Sciatic nerve (tissue), 2 donors: ENCODE results near the gene CNTNAP4. TPM values are rescaled to one million over a fixed set of nuclear protein-coding genes. Genes with fewer than 3 reads are reported as not detected.

Experiments
- ATAC-seq: fragments of 200-7000 bp; cut with Tn5 transposase; one replicate; pipeline ENCODE4 v1.9.1; 2020; ENCODE audit warnings: mild to moderate bottlenecking, moderate library complexity
- DNase-seq: peaks from one replicate; pipeline ENCODE4 v3.0.0-alpha.2; 2020; ENCODE audit warnings: low spot score
- intact Hi-C: fragments of 100-400 bp; cut with DNase I; formaldehyde crosslinking; loops from one replicate; pipeline ENCODE4 v1.14.2; 2022
- total RNA-seq: library from RNA; stranded (reverse); fragmentation: NEBNext Ultra II Directional; extraction: Animal tissue kit (Norgen Biotek cat#: 25700); gene quantifications from one replicate; pipeline ENCODE4 v1.2.1, GENCODE V29; 2021
- donor health status: DM: no; HTN: no; CAD: no.
- donor health status: DM: no; HTN: no; CAD: no.

CNTNAP4 gene
- total RNA-seq, result 0.76 TPM

GRCh38 chr16:76276745-76277438 is at the start of gene CNTNAP4:
Gene CNTNAP4 (plus strand): TSS chr16:76277401. CDS start chr16:76277663, 262 bp downstream.
- ATAC-seq (peak; percentile 55), DNase-seq (peak; percentile 59)
- intact Hi-C loops, result no loop called here

- ATAC-seq (no peak), DNase-seq (no peak)
- intact Hi-C loops, result no loop called here
These were observed 48.6 kb upstream of the CNTNAP4 start for GRCh38 chr16:76228546-76229146.

DNA sequence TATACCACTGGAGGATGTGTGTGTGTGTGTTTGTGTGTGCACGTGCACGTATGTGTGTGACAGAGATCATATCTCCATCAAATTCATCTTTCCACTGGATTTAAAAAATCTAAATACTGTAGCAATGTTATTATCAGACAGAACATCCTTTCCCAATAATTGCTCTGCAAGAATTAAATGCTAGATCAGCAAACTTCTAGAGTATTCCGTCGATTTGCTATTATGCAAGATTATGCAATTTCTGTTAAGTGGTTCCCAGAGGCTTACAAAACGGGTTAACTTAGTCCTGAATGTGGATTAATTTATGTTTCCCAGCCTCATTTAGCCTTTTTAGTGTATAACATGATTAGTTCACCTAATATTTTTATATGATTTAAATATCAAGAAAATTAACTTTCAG is 44.5 kb upstream of the CNTNAP4 start:
- intact Hi-C loops, result no loop called here
- ATAC-seq (no peak), DNase-seq (no peak)

GRCh38 chr16:76235025-76235424 is 42.2 kb upstream of the CNTNAP4 start:
- ATAC-seq (no peak), DNase-seq (no peak)
- intact Hi-C loops, result no loop called here

GRCh38 chr16:76235426-76235825 is 41.8 kb upstream of the CNTNAP4 start:
- intact Hi-C loops, result no loop called here

GRCh38 chr16:76237471-76237870 is 39.7 kb upstream of the CNTNAP4 start:
- ATAC-seq, result no peak
- intact Hi-C loops, result no loop called here
- no peak for DNase-seq

More at GRCh38 chr16:76235426-76235825, 41.8 kb upstream of the CNTNAP4 start:
- no peak for DNase-seq
- ATAC-seq, result no peak

- ATAC-seq, result no peak
- DNase-seq, result no peak
- intact Hi-C loops, result no loop called here
These were observed 35.4 kb upstream of the CNTNAP4 start for GRCh38 chr16:76241755-76242154.

DNA sequence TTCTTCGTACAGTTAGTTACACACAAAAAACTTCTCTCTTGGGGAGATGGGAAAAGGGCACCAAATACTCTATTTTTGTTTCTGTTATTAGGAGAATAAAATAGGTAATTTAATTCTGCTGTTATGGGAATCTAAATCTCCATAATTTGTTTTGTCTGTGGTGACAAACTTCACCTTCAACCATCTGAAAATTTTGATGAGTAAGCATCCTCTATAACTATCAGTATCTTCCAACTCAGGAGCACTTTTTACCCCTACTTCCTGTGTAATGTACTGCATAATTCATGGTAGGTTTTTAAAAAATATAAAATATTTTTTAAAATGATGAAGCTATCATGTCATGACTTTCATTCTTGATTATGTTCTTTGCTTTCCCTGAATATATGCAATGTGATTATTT is 33.6 kb upstream of the CNTNAP4 start:
- DNase-seq, result no peak
- no peak for ATAC-seq
- intact Hi-C loops, result no loop called here

DNA sequence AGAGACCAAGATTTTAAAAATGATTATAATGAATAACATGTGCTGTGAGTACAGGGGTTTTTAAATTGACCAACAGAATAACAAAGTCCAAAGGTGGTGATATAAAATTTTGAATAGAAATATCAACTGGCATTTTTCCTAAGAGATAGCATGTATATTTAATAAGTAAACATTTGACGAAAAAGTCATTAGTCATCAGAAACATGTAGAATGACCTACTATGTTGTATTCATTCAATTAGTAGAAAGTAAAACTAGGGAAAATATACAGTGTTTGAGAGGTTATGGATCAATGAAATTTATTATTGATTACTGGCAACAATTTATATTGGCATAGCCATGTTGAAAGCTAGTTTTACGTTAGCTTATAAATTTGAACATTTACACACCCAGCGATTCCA is 30.6 kb upstream of the CNTNAP4 start:
- intact Hi-C loops, result no loop called here
- ATAC-seq (no peak), DNase-seq (no peak)

DNA sequence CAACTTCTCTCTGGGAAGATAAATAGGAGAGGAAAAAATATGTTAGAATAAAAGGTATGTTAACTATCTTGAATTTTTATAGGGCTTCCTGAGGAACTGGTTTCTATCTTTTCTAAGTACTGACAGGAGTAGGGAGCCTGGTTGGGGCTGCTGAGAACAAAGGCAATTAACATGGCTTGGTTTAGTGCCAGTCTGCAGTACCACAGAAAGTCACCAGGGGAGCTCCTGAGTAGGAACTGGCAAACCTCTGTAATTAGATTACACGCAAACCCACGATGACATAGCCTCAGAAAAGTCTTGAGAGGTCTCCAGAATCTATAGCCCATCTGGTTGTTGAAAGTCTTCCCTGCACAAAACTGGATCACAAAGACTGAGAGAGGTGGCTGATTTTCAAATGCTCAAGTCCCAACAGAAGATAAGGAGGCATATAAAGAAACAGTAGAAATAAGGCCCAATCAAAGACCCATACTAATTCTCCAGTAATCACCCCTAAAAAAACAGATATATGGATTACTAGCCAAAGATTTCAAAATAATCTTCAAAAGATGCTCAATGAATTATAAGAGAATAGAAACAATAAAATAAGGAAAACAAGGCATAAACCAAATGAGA is 11.7 kb upstream of the CNTNAP4 start:
- DNase-seq, result no peak
- intact Hi-C loops, result no loop called here
- ATAC-seq, result no peak

DNA sequence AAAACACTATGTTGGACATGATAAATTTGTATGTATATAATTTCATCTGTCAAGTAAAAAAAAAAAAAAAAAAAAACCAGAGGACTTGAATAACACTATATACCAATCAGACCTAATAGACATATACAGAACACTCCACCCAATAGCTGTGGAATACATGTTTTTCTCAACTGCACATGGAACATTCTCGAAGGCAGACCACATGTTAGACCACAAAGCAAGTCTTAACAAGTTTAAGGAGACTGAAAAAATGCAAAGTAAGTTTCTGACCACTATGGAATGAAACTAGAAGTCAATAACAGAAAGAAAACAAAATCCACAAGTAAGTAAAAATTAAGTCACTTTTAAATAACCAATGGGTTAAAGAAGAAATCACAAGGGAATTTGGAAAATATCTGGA is 8.4 kb upstream of the CNTNAP4 start:
- intact Hi-C loops, result no loop called here
- DNase-seq, result no peak
- no peak for ATAC-seq

DNA sequence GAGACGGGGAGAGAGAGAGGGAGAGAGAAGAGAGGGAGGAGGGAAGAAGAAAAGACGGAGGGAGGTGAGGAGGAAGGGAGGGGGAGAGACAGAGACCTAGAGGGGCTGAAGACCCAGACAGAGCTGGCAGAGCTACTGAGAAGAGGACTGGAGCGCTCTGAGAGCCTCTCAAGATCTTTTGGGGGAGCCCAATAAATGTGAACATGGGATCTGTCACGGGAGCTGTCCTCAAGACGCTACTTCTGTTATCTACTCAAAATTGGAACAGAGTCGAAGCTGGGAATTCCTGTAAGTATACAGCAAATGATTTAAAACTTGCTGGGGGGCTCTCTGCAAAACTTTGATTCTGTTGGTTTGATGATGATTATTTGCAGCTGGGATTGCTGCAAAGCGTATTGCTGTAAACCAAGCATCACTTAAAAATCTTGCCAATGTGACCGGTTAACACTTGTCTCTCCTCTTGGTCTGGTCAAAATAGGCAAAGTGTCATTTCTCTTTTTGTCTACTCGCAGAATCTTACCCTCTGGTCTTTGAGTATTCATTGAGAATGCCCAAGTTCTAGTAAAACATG is 344 bp downstream of the CNTNAP4 start:
- DNase-seq, result no peak
- intact Hi-C loops, result no loop called here

DNA sequence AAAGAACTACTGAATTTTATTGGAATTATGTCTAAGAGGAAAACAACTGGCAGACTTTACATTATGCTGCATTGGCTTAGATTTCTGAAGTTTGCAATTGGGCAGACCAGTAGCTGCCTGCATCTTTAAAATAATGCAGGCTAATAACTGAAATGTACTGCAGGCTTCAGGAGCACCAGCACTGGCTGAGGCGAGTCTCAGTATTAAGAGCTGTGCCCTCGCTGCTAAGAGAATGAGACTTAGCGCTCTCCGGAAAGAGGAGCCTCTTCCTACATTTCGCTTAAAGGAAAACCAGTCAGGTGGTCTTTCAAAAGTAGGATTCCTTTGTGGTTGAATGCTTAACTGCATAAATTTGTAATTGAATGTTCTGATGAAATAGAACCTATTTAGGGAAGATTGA is 885 bp downstream of the CNTNAP4 start:
- intact Hi-C loops, result no loop called here
- DNase-seq (no peak), ATAC-seq (no peak)

More for the DNA sequence above, 344 bp downstream of the CNTNAP4 start:
- ATAC-seq, result no peak

- ATAC-seq, result no peak
- intact Hi-C loops, result no loop called here
- no peak for DNase-seq
These were observed 1.8 kb downstream of the CNTNAP4 start for GRCh38 chr16:76278980-76279379.

DNA sequence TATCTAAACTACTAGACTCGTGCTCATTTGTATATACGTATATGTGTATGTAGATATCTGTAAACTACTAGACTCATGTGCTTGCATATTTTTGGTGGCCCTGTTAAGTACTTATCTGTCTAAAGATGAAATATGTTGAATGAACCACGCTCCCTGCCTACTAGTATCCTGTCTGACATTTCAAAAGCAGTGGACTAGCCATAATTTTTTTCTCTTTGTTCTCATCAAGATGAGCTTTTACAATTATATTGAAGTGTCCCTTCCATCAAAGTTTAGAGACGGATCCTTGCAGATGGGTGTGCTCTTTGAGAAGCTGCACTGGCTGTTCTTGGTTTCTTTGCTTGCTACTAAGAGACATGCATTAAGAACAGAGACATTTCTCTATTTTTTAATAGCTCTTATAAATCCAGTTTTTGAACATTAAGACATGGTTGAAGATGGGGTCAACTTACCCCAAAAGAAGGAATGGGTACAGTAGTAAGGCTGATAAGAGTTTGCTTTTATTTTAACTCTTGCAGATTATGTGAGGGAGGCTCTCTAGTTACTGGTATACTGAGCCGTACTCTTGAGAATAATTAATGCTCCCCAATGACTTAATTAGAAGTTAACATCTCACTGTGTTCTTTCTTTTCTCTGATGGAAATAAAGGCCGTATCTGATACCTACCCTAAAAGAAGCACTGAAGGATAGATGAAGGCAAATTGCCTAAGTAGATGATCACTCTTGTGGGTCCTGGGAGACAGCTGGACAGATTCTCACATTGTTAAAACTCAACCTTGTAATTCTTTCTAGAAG is 3.4 kb downstream of the CNTNAP4 start:
- ATAC-seq (no peak), DNase-seq (no peak)
- intact Hi-C loops, result no loop called here

GRCh38 chr16:76287466-76287865 is 10.3 kb downstream of the CNTNAP4 start:
- intact Hi-C loops, result no loop called here
- ATAC-seq (no peak), DNase-seq (no peak)

- no peak for ATAC-seq
- DNase-seq, result no peak
- intact Hi-C loops, result no loop called here
These were observed 15.0 kb downstream of the CNTNAP4 start for GRCh38 chr16:76292218-76292617.

DNA sequence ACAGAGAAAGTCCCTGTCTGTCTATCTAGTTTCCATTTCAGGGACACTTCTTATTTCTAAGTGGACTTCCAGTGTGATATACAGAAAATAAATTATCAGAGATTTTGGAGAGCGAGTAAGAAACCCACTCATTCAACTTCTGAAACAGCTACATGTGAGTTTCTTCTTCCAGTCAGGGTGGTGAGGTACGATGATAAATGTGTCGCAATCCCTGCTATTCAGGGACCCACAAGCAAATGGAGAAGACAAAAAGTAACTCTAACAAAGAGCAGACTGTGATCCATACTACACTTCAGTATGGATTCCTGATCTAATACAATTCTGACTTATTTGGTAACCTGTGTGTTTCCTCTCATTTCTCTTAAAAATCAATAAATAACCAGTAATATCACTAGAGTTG is 16.8 kb downstream of the CNTNAP4 start:
- intact Hi-C loops, result no loop called here
- ATAC-seq (no peak), DNase-seq (no peak)

DNA sequence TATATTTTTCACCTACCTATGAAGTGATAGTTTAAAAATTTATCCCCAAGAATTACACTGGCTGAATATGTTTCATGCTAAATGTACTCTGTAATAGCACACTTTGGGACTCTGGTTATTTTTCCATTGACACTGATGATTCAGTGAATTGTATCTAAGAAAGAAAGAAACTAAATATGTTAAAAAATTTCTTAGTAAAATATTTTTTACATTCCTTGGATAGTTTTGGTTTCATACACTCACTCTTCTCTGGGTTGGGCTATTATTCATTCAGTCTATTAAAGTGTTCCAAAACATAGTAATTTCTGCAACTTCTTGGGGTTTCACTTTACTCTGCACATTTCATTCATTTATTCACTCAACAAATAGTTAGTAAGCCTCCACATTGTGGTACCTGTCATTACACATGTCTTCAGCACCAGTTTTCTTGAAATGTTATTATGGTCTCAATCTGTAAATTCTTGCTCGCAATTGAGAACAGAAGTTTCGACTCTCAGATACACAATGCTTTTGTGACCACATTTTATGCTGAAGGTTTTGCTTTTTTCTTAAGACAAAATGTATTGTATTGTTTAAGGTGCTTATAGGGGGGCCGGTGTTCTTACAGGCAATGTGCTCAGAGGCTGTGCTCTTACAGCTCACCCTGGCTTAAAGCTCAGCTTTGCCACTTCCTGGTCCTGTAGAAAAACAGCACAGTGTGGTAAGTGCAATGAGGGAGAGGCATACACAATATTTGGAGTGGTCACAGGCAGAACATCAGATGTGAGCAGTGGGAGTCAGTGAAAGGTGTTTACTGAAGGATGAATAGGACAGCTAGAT is 17.4 kb downstream of the CNTNAP4 start:
- intact Hi-C loops, result no loop called here

More for the DNA sequence above, 17.4 kb downstream of the CNTNAP4 start:
- ATAC-seq (no peak), DNase-seq (no peak)
